ENCODE data around the gene LYPD4.

The LYPD4 gene

DNA sequence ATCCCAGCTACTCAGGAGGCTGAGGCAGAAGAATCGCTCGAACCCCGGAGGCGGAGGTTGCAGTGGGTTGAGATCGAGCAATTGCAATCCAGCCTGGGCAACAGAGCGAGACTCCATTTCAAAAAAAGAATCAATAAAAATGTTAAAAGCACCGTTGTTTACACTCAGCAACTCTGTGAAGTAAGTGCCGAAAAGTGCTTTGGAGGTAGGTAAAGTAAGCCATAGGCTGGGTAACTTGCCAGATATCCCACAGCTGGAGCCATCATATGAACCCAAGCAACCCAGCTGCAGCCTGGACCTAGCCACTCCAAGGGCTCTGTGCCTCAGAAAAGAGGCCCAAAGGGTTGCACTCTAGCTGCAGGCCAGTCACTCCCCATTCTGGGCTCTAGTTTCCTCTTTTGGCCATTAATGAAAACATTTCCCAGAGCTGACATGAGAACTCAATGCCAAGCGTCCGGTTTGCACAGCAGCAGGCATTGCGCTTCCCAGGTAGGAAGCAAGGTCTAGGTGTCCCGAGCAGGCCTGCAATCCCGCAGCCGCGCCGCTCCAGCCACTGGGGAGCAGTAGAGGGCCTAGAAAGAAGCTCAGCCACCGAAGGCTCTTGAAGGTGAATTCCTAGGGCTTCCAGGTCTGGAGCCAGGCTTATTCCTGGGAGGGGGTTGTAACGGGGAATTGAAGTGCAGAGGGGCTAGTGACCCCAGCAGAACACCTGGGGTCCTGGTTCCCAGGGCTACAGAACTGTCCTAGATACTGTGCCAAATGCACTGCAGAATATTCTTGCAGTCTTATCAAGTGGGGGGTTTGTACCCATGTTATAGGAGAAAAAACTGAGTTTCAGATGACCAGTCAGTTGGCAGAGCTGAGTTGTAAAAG, 28.5 kb upstream of the LYPD4 start:
- peak; percentile 75 for DNase-seq

- DNase-seq, result no peak
Observed at GRCh38 chr19:41872384-41872774, 27.9 kb upstream of the LYPD4 start.

GRCh38 chr19:41871573-41872383, 27.3 kb upstream of the LYPD4 start:
- peak; percentile 72 for DNase-seq

DNA sequence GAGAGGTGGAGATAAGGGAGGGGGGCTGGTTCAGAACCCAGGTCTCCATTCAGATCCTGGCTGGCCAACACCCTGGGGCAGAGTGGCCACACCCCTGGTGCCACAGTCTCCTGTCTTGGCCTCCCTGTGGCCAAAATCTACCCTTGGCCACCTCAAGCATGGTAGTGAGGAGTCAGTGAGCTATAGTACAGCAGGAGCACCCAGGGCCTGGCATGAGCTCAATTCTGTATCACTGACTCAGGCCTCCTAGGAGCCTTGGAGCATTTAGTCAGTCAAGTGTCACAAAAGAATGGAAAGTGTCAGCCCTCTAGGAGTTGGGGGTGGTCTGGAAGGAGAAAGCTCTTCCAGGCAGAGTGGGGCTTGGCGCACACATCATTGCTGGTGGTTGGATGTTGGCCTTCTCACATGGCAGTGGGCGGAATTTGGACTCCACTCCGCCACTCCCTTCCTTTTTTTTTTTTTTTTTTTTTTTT, 26.0 kb upstream of the LYPD4 start:
- DNase-seq, result no peak

- DNase-seq, result no peak
Observed at GRCh38 chr19:41869374-41869955, 25.0 kb upstream of the LYPD4 start.

- no peak for DNase-seq
Observed at GRCh38 chr19:41868989-41869300, 24.5 kb upstream of the LYPD4 start.

GRCh38 chr19:41868120-41868988, 23.9 kb upstream of the LYPD4 start:
- no peak for DNase-seq

- no peak for DNase-seq
Observed at GRCh38 chr19:41866284-41866683, 21.8 kb upstream of the LYPD4 start.

DNA sequence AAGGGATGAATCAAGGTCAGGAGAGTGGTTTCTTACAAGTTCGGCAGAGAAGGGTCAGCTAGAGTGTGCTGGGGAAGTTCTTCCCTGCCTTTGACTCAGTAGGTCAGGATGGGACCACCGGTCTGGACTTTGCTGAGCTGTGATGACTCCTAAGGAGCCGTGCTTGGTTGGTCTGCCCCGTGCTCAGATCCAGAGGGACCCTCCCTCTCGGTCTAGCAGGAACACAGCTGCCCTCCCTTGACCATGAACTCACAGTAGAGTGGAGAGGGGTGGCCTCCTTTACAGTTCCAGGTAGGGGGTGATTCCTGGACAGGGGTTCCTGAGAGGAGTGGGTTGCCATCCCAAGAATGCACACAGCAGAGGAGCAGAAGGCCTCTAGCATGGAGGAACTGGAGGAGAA, 19.9 kb upstream of the LYPD4 start:
- DNase-seq, result no peak

GRCh38 chr19:41863209-41863931, 18.9 kb upstream of the LYPD4 start:
- DNase-seq, result no peak

GRCh38 chr19:41862445-41862986, 18.0 kb upstream of the LYPD4 start:
- no peak for DNase-seq

DNA sequence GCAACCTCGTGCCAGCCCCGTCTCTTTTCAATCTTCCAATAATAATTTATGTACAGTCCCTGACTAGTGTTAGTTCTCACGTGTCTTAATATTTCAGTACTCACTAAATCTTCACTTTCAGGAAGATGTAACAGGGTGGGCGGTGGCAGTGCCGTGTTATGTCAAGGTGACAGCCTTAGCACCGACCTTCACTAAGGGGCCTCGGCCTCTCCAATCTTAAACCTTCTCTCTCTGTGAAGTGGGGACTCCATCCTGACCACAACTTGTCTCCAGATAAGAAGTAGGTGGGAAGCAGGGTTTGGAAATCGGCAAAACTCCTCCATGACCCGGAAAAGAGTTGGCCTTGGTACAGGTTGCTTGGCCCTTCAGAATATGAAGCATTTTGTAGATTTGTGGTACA, 17.4 kb upstream of the LYPD4 start:
- DNase-seq, result no peak

GRCh38 chr19:41861116-41861768, 16.8 kb upstream of the LYPD4 start:
- DNase-seq, result no peak

DNA sequence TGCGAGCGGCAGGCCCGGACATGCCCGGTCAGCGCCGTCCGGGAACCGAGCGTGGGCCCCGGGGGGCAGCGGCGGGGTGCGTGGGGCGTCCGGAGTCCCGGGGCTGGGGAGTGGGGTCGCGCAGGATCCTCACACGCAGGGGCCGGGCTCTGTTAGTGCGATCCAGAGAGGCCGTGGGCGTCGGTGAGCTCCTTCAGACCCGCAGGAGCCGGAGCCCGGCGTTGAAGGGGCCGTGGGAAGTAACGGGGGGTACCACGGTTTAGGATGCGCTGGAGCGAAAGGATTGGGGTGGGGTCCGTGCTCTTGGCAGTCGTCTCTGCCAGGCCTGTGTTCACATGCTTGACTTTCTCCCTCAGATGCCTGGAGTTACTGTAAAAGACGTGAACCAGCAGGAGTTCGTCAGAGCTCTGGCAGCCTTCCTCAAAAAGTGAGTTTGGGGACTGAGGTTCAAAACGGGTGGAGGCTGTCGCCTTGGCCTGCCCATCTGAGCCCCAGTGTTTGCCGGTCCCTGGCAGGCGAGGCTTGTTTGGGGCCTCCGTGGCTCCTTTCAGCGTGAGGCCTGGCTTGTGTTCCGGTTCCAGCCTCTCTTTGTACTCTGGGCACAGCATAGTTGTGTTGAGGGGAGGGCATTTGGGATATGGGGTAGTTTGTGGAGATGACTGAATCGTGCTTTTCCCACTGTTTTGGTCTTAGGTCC, 16.1 kb upstream of the LYPD4 start:
- peak; percentile 46 for DNase-seq

- peak; percentile 99 for DNase-seq
Observed at GRCh38 chr19:41859618-41860418, 15.3 kb upstream of the LYPD4 start, which contains the start of gene RPS19. RPS19 (plus strand) TSS chr19:41860255; CDS start chr19:41860775, 520 bp downstream.

GRCh38 chr19:41859213-41859617, 14.7 kb upstream of the LYPD4 start:
- no peak for DNase-seq

DNA sequence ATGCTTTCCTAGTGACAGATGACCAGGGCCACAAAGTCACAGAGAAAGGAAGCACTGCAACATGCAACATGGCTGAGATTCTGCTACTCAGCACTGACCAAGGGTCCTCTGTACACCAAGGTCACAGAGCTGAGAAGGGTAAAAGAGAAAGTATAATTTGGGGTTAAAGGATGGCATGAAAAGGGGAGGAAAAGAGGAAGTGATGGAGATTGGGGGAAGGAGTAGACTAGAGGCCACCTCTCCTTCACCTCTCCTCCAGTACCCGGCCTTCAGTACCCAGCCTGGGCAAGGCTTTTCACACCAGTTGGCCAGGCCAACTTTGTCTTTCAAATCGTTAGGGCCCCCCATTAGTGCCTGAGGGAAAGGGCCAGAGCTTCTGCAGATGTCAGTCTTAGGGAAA, 9.3 kb upstream of the LYPD4 start:
- DNase-seq, result no peak

GRCh38 chr19:41853344-41853743, 8.9 kb upstream of the LYPD4 start:
- no peak for DNase-seq

DNA sequence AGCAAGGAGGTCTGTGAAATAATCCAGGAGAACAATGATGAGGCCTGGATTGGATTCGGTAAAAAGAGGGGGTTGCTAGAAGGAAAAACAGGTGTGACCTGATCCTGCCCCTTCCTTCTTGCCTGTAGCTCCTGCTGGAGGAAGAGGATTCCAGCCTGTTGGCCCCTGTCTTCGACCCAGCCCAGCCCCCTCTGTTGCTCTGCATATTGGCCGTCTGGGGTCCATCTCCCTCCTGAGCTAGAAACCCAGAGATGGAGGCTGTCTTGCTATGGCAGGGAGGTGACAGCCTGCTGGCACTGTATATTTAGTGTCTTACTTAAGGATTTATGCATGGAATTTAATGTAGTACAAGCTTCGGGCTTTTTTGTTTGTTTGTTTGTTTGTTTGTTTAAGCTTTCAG, 7.0 kb upstream of the LYPD4 start:
- no peak for DNase-seq

DNA sequence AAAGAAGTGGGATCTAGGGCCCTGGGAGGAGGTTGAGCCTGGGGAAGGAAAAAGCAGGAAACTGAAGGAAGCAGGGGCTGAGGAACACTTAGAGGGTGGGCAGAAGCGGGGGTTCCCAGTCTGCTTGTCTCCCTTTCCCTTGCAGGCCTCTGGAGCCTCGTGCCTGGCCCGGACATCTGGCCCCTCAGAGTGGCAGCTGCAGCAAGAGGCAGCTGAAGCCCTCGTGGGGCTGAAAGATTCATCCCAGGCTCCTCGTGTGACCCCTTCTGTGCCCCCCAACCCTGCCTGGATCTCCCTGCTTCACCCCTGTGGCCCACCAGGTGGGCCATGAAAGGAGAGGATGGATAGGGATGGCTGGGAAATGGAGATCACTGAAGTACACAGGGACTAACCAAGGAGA, 5.9 kb upstream of the LYPD4 start:
- no peak for DNase-seq
